Neural crest cell (in vitro differentiated cells): ENCODE results near the gene TTC19. TPM values are rescaled to one million over a fixed set of nuclear protein-coding genes. Genes with fewer than 3 reads are reported as not detected.

Experiments
- DNase-seq: peaks from one replicate; pipeline ENCODE4 v3.0.0; 2021; ENCODE audit warnings: low read depth, mixed read lengths, low spot score
- H3K27ac Mint-ChIP-seq: one replicate; pipeline ENCODE4 v1.8.0; 2021; ENCODE audit warnings: mild to moderate bottlenecking, mixed read lengths; ENCODE audit not compliant: unreplicated experiment
- H3K27me3 Mint-ChIP-seq: 2 replicates; pipeline ENCODE4 v1.8.0; 2021; ENCODE audit warnings: low read depth, mild to moderate bottlenecking, mixed read lengths
- H3K36me3 Mint-ChIP-seq: 2 replicates; pipeline ENCODE4 v1.8.0; 2021; ENCODE audit warnings: low read depth, mild to moderate bottlenecking, mixed read lengths
- H3K4me1 Mint-ChIP-seq: 2 replicates; pipeline ENCODE4 v1.8.0; 2021; ENCODE audit warnings: mixed read lengths
- H3K4me3 Mint-ChIP-seq: one replicate; pipeline ENCODE4 v1.8.0; 2021; ENCODE audit warnings: mild to moderate bottlenecking, mixed read lengths
- H3K9me3 Mint-ChIP-seq: 2 replicates; pipeline ENCODE4 v1.8.0; 2021; ENCODE audit warnings: mixed read lengths
- total RNA-seq: library from RNA; stranded (reverse); gene quantifications from 2 replicates; pipeline ENCODE4 v1.2.1, GENCODE V29; 2021
- TF ChIP-seq, protein P1 (sequence below): fragments of 200-600 bp; sonication (generic); conservative IDR thresholded peaks from 2 replicates; pipeline ENCODE4 v1.5.0; 2021; ENCODE audit warnings: antibody characterized with exemption, mild to moderate bottlenecking

The TTC19 gene
- total RNA-seq, 1 donor from 2014 or later = 40.3 TPM

DNA sequence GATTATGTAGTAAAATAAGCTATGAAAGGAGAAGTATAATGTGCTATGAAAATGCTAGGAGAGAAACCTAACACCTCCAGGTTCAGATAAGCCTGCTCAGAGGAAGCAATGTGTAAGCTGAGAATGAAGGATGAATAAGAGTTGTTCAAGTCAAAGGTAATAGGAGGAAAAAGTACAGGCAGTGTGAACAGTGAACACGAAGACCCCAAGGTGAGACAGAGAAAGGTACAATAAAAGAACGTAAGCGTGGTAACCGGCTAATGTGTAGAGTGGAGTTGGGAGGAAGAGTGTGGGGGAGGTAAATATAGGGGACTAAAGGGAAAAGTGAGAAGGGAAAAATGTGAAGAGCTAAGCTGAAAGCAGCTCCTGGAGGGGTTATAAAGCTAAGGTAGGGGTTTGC is 74.2 kb downstream of the TTC19 start:
- Mint-ChIP-seq H3K4me1 (peaks cover 5% of the 10 kb centered on the region), H3K36me3 (peaks cover 30% of the 10 kb centered on the region), H3K9me3 (no peaks in the 10 kb centered on the region), H3K4me3 (no peak overlapping the region), H3K27ac (no peak overlapping the region), H3K27me3 (no peaks in the 10 kb centered on the region)
- no peak for DNase-seq
- TF ChIP-seq, protein P1, sequence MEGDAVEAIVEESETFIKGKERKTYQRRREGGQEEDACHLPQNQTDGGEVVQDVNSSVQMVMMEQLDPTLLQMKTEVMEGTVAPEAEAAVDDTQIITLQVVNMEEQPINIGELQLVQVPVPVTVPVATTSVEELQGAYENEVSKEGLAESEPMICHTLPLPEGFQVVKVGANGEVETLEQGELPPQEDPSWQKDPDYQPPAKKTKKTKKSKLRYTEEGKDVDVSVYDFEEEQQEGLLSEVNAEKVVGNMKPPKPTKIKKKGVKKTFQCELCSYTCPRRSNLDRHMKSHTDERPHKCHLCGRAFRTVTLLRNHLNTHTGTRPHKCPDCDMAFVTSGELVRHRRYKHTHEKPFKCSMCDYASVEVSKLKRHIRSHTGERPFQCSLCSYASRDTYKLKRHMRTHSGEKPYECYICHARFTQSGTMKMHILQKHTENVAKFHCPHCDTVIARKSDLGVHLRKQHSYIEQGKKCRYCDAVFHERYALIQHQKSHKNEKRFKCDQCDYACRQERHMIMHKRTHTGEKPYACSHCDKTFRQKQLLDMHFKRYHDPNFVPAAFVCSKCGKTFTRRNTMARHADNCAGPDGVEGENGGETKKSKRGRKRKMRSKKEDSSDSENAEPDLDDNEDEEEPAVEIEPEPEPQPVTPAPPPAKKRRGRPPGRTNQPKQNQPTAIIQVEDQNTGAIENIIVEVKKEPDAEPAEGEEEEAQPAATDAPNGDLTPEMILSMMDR = no peak

DNA sequence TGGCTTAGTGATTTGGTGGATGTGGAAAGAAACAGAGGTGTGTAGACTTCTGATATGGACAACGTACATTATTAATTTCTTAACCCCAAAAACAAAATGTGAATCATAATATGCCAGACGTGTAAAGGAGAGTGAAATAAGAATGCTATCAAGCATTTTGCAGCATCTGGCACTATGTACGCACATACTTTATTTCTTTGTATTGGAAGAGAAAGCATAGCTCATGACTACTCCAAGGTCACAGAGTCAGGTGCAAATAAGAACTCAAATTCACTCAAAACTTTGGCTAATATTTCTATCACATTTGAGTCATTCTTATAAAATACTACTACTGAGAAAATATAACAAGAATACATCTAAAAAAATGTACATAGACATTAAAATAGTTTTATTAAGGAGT is 74.8 kb downstream of the TTC19 start:
- Mint-ChIP-seq H3K4me3 (no peak overlapping the region), H3K27me3 (no peaks in the 10 kb centered on the region), H3K27ac (no peak overlapping the region), H3K9me3 (no peaks in the 10 kb centered on the region), H3K36me3 (peaks cover 31% of the 10 kb centered on the region), H3K4me1 (peaks cover 5% of the 10 kb centered on the region)
- DNase-seq = no peak
- TF ChIP-seq, protein P1 = no peak

DNA sequence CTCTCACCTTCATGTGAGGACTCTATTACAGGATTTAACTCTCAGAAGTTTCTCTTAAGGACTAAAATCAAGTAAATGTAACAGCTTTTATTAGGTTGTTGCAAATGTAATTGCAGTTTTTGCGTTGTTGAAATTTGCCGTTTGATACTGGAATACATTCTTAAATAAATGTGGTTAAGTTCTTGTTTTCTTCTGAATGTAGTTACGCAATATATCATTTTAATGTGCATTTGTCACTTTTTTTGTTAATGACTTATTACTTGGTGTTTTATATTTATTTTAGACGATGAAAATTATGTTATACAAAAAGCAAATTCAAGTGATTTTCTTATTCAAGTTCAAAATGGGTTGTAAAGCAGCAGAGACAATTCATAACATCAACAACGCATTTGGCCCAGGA is 76.3 kb downstream of the TTC19 start:
- no peaks in the 10 kb centered on the region for H3K9me3 Mint-ChIP-seq
- no peaks in the 10 kb centered on the region for H3K27me3 Mint-ChIP-seq
- no peak overlapping the region for H3K4me3 Mint-ChIP-seq
- DNase-seq = no peak
- TF ChIP-seq, protein P1 = no peak
- peaks cover 5% of the 10 kb centered on the region for H3K4me1 Mint-ChIP-seq
- peaks cover 27% of the 10 kb centered on the region for H3K36me3 Mint-ChIP-seq
- H3K27ac Mint-ChIP-seq = no peak overlapping the region

Other genes with a start within 250 kb of the TTC19 start
- 0.98 and 1.0 TPM in 2 replicates for gene ADORA2B, start 54.7 kb upstream of the TTC19 start, total RNA-seq
- 39.0 and 41.9 TPM in 2 replicates for gene ZSWIM7, start 120 bp upstream of the TTC19 start, total RNA-seq
- 129 and 136 TPM in 2 replicates for gene NCOR1, start 215.7 kb downstream of the TTC19 start, total RNA-seq
- gene PIGL, start 217.4 kb downstream of the TTC19 start, total RNA-seq = 31.1 and 35.3 TPM in 2 replicates